Psoas muscle (tissue), 8 donors: ENCODE measurements around the gene CELF4. TPM values are rescaled to one million over a fixed set of nuclear protein-coding genes. Genes with fewer than 3 reads are reported as not detected.

Experiments used
- ATAC-seq, 4 donors: fragments of 200-7000 bp; cut with Tn5 transposase; one replicate each; pipeline ENCODE4 v1.9.1; 2020; ENCODE audit warnings: moderate library complexity in 3 of 4, mild to moderate bottlenecking in 2 of 4
- DNase-seq, 2 donors: peaks; one replicate each; pipeline ENCODE4 v3.0.0-alpha.2; 2020
- H3K27ac ChIP-seq: fragments of 200-600 bp; one replicate; pipeline ENCODE4 v1.8.0; 2022
- H3K27me3 ChIP-seq, 3 donors: fragments of 200-600 bp in 1 of 3; one replicate each; pipeline versions ENCODE4 v1.6.1 to v1.8.0; 2013 to 2022; ENCODE audit warnings: low read length in 2 of 3, mild to moderate bottlenecking in 2 of 3, moderate library complexity in 1 of 3; ENCODE audit not compliant: insufficient read depth in 3 of 3
- H3K36me3 ChIP-seq, 2 donors: fragments of 200-600 bp in 1 of 2; one replicate each; pipeline versions ENCODE4 v1.6.1 to v1.8.0; 2013 to 2022; ENCODE audit warnings: low read depth in 1 of 2, mild to moderate bottlenecking in 1 of 2, moderate library complexity in 1 of 2; ENCODE audit not compliant: insufficient read depth in 1 of 2
- H3K4me1 ChIP-seq: fragments of 200-600 bp; one replicate; pipeline ENCODE4 v1.8.0; 2022
- H3K4me3 ChIP-seq: fragments of 200-600 bp; one replicate; pipeline ENCODE4 v1.8.0; 2022; ENCODE audit warnings: mild to moderate bottlenecking
- H3K9me3 ChIP-seq: fragments of 200-600 bp; one replicate; pipeline ENCODE4 v1.8.0; 2022
- CTCF ChIP-seq: fragments of 200-600 bp; IDR thresholded peaks from one replicate; pipeline ENCODE4 v1.8.0; 2022; ENCODE audit warnings: antibody characterized with exemption
- WGBS, 3 donors: extraction: QIAGEN DNeasy Blood & Tissue Kit; methylation state at CpG; one replicate each; pipeline versions ENCODE4 v1.1.6 to v1.1.7; 2013; 5-methylcytosine and 5-hydroxymethylcytosine counted together
- intact Hi-C, 2 donors: fragments of 100-400 bp; cut with DNase I; formaldehyde crosslinking; loops; one replicate each; pipeline versions ENCODE4 v1.11.0 to v1.14.2; 2022
- polyA plus RNA-seq, 3 donors: library from polyadenylated mRNA; stranded (reverse); fragments of 200-250 nt; gene quantifications; one replicate each; pipeline ENCODE4 v1.2.3, GENCODE V29; 2013
- total RNA-seq, 4 donors: library from RNA; stranded (reverse); fragmentation: NEBNext Ultra II Directional in 2 of 4; extraction: Animal tissue kit (Norgen Biotek cat#: 25700) in 2 of 4; gene quantifications; one replicate each; pipeline versions ENCODE4 v1.2.1 to v1.2.4, GENCODE V29; 2021 to 2023
- donor health status: healthy with polysubstance abuse.
- donor health status: DM: no; HTN: no; CAD: no; lungs with moderate emphysema.
- donor health status: Bipolar disorder and iron deficiency.
- donor health status: healthy.
- donor health status: DM: yes; HTN: yes; CAD: no.
- donor health status: DM: no; HTN: no; CAD: no.
- donor health status: DM: no; HTN: no; CAD: no.
- donor health status: DM: yes; HTN: yes; CAD: no.

CELF4 gene
- total and polyA plus RNA-seq, 7 donors, result 0.17 to 0.28 (median 0.17) TPM; not detected in 3

DNA sequence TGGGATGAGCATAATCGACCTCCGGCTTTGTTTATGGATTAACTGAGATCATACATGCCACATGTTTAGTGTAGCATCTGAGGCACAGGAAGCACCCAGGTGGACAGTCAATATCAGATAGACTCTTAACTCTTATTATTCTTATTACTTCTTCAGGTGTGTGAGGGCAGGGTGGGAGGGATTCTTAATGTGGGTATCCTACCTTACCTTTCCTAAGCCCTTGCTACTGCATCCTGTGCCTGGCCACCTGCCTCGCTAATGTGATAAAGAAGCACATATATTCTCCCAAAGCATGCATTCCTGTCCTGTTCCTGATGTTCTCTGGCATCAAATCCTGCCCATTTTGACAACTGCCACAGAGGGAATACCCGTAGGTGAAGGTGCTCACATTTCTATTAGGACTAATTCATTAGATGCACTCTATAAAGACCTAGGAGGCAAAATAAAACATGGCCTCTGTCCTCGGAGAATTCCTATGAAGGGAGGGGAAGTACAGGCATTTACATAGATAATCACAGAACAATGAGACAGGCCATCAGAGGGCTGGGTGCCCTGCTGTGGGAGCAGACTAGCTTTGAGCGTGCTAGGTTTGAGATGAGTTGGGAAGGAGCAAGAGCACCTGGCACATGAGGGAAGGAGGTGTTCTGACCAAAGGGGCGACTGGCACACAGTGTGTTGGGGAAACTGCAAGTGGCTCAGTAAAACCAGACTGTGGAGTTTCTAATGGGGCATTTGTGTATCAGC is 19.5 kb upstream of the CELF4 start:
- no peak for DNase-seq
- H3K4me3 ChIP-seq, result no peak overlapping the region
- WGBS, 3 donors, result 52 to 67% (median 63%) methylated on average over 7 of the region's 7 CpGs
- no peak for TF ChIP-seq CTCF
- no peaks in the 10 kb centered on the region for H3K9me3 ChIP-seq
- no peaks in the 10 kb centered on the region for H3K36me3 ChIP-seq
- H3K4me1 ChIP-seq, result no peaks in the 10 kb centered on the region
- H3K27me3 ChIP-seq, result peaks cover 0 to 2% (median 0%) of the 10 kb centered on the region in 3 donors
- no peak overlapping the region for H3K27ac ChIP-seq
- ATAC-seq, result no peak
- intact Hi-C loops, result no loop called here

DNA sequence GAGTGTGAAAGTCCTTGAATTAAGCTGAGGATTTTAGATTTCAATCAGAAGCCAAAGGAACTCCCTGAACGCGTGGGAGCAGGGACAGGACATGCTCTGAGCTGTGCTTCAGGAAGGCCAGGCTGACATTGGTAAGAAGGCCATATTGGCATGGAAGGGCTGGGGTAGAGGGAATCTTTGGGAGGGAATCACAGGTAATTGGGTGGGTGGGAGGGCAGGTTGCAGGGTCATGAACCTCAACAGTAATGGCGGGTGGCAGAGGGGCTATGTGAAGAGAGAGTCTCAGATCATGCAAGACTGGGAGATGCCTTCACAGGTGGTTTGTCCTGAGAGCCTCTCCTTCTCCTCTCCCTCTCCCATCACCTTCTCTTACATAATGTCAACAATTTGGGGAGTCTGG is 18.6 kb upstream of the CELF4 start:
- Histone ChIP-seq H3K4me3 (no peak overlapping the region), H3K4me1 (no peaks in the 10 kb centered on the region), H3K36me3 (no peaks in the 10 kb centered on the region), H3K9me3 (no peaks in the 10 kb centered on the region), H3K27me3 (peaks cover 0 to 5% (median 2%) of the 10 kb centered on the region in 3 donors), H3K27ac (no peak overlapping the region)
- WGBS, 3 donors, result 76 to 84% (median 80%) methylated on average over 3 of the region's 3 CpGs
- no peak for TF ChIP-seq CTCF
- ATAC-seq (no peak), DNase-seq (no peak)
- intact Hi-C loops, result no loop called here

GRCh38 chr18:37582261-37582660 is 16.7 kb upstream of the CELF4 start:
- intact Hi-C loops, result no loop called here
- no peak overlapping the region for H3K27ac ChIP-seq
- 49 to 53% (median 53%) methylated on average over 2 of the region's 2 CpGs for WGBS, 3 donors
- no peaks in the 10 kb centered on the region for H3K4me1 ChIP-seq
- DNase-seq (no peak), ATAC-seq (no peak)
- no peak for TF ChIP-seq CTCF
- no peak overlapping the region for H3K4me3 ChIP-seq
- H3K36me3 ChIP-seq, result no peaks in the 10 kb centered on the region
- H3K9me3 ChIP-seq, result no peaks in the 10 kb centered on the region
- peaks cover 0 to 18% (median 2%) of the 10 kb centered on the region in 3 donors for H3K27me3 ChIP-seq

GRCh38 chr18:37578886-37579513 is 13.4 kb upstream of the CELF4 start:
- 14 to 22% (median 16%) methylated on average over 14 of the region's 14 CpGs for WGBS, 3 donors
- Histone ChIP-seq H3K4me1 (no peaks in the 10 kb centered on the region), H3K4me3 (no peak overlapping the region), H3K36me3 (no peaks in the 10 kb centered on the region), H3K27me3 (peaks cover 0 to 27% (median 0%) of the 10 kb centered on the region in 3 donors), H3K27ac (no peak overlapping the region), H3K9me3 (no peaks in the 10 kb centered on the region)
- DNase-seq (no peak), ATAC-seq (no peak)
- peak; percentile 30 for TF ChIP-seq CTCF
- intact Hi-C loops, result no loop called here
